Measurements from ENCODE around the gene RAB6D. TPM values are rescaled to one million over a fixed set of nuclear protein-coding genes. Genes with fewer than 3 reads are reported as not detected.
"Not testable (repeated sequence)": the region's sequence is repeated elsewhere in the genome, so short reads cannot be mapped to it uniquely, and the experiment has no call there.

RAB6D gene
- total RNA-seq (3.0 and 3.5 TPM in 2 replicates), polyA plus RNA-seq (1.3 and 1.5 TPM in 2 replicates)

- H3K79me2 ChIP-seq; H3K9me2 ChIP-seq (replicated peaks; ENCODE audit: insufficient read depth); H3K36me3 ChIP-seq (replicated peaks; ENCODE audit: insufficient read depth, low read depth); H4K20me1 ChIP-seq (ENCODE audit: insufficient read depth, poor library complexity, severe bottlenecking); H3K4me1 ChIP-seq (ENCODE audit: insufficient read depth); H3K9me3 ChIP-seq (ENCODE audit: low read depth): not testable (repeated sequence)
- Histone ChIP-seq H3K27me3 (peaks cover 28% of the 10 kb centered on the region), H3K4me3 (peak within 1 kb of the TSS; percentile 33), H2AFZ (peak within 1 kb of the TSS; percentile 26), H3K4me2 (peak within 1 kb of the TSS; percentile 82), H3K27ac (peak within 1 kb of the TSS; percentile 85)
- WGBS (ENCODE audit: low lambda C conversion rate, missing lambda C conversion rate): under 1% methylated on average over 38 of the region's 50 CpGs
- peak; percentile 26 for DNase-seq (ENCODE audit: low spot score)
These were observed at the start of gene RAB6D for GRCh38 chr2:131363703-131364186. Gene RAB6D, minus strand, starts transcription at chr2:131364168. Its CDS starts 448 bp downstream, at chr2:131363720.

DNA sequence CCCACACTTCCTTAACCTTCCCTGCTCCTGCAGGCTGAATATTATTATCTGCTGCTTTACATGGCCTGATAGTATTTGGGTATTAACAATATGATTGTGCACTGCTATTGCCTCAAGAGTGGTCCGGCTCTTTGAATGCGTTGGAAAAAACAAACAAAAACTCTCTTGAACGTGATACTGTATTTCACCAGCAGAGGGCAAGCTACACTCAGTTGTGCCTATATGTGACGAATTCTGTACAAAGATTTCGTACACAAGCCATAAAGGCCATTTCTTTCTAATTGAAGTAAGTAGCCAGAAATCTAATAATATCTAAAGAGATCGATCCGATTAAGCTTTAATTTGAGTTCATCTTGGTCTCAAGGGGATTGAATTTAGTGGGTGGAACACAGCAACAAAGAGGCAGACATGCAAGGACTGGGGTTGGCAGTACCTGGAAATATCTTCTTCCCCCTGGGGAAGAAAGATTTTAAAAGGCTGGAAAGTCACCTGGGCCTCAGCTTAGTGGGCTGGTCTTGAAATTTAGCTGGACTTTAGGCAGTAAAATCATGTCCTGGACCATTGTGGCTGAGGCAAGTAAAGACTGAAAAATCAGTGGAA, 49.3 kb upstream of the RAB6D start:
- 3% methylated on average over 7 of the region's 7 CpGs for WGBS (ENCODE audit: low lambda C conversion rate, missing lambda C conversion rate)
- H3K9me2 ChIP-seq (replicated peaks; ENCODE audit: insufficient read depth): no peaks in the 10 kb centered on the region
- H3K79me2 ChIP-seq: no peaks in the 10 kb centered on the region
- no peaks in the 10 kb centered on the region for H3K36me3 ChIP-seq (replicated peaks; ENCODE audit: insufficient read depth, low read depth)
- no peak overlapping the region for H3K4me2 ChIP-seq
- H3K27ac ChIP-seq: no peak overlapping the region
- H3K4me3 ChIP-seq: no peak overlapping the region
- peak; percentile 71 for DNase-seq (ENCODE audit: low spot score)
- TF ChIP-seq CTCF (IDR thresholded peaks at IDR 0.05; ENCODE audit: poor library complexity): peak; percentile 79
- no peak for TF ChIP-seq EZH2phosphoT487 (IDR thresholded peaks at IDR 0.05; ENCODE audit: low read depth, severe bottlenecking, unreplicated experiment)
- no peak for TF ChIP-seq EZH2 (IDR thresholded peaks at IDR 0.05; ENCODE audit: borderline replicate concordance)
- no peaks in the 10 kb centered on the region for H3K4me1 ChIP-seq (ENCODE audit: insufficient read depth)
- H3K9me3 ChIP-seq (ENCODE audit: low read depth): no peaks in the 10 kb centered on the region
- no peaks in the 10 kb centered on the region for H3K27me3 ChIP-seq
- H2AFZ ChIP-seq: peak overlapping the region; percentile 16
- H4K20me1 ChIP-seq (ENCODE audit: insufficient read depth, poor library complexity, severe bottlenecking): no peaks in the 10 kb centered on the region

GRCh38 chr2:131410173-131410572, 46.2 kb upstream of the RAB6D start:
- no peaks in the 10 kb centered on the region for H3K36me3 ChIP-seq (replicated peaks; ENCODE audit: insufficient read depth, low read depth)
- no peaks in the 10 kb centered on the region for H3K27me3 ChIP-seq
- H3K4me1 ChIP-seq (ENCODE audit: insufficient read depth): no peaks in the 10 kb centered on the region
- no peak for TF ChIP-seq EZH2phosphoT487 (IDR thresholded peaks at IDR 0.05; ENCODE audit: low read depth, severe bottlenecking, unreplicated experiment)
- no peak for TF ChIP-seq CTCF (IDR thresholded peaks at IDR 0.05; ENCODE audit: poor library complexity)
- no peak for TF ChIP-seq EZH2 (IDR thresholded peaks at IDR 0.05; ENCODE audit: borderline replicate concordance)
- H3K27ac ChIP-seq: no peak overlapping the region
- WGBS (ENCODE audit: low lambda C conversion rate, missing lambda C conversion rate): 88% methylated on average over 2 of the region's 2 CpGs
- no peak overlapping the region for H3K4me2 ChIP-seq
- no peaks in the 10 kb centered on the region for H3K9me3 ChIP-seq (ENCODE audit: low read depth)
- H3K4me3 ChIP-seq: no peak overlapping the region
- no peak overlapping the region for H2AFZ ChIP-seq
- no peaks in the 10 kb centered on the region for H3K9me2 ChIP-seq (replicated peaks; ENCODE audit: insufficient read depth)
- DNase-seq (ENCODE audit: low spot score): no peak
- H3K79me2 ChIP-seq: no peaks in the 10 kb centered on the region
- H4K20me1 ChIP-seq (ENCODE audit: insufficient read depth, poor library complexity, severe bottlenecking): no peaks in the 10 kb centered on the region

- no peak for TF ChIP-seq EZH2phosphoT487 (IDR thresholded peaks at IDR 0.05; ENCODE audit: low read depth, severe bottlenecking, unreplicated experiment)
- TF ChIP-seq EZH2 (IDR thresholded peaks at IDR 0.05; ENCODE audit: borderline replicate concordance): no peak
- no peak for TF ChIP-seq CTCF (IDR thresholded peaks at IDR 0.05; ENCODE audit: poor library complexity)
These were observed 44.8 kb upstream of the RAB6D start for GRCh38 chr2:131408778-131409177.

More at GRCh38 chr2:131408778-131409177, 44.8 kb upstream of the RAB6D start:
- no peaks in the 10 kb centered on the region for H3K27me3 ChIP-seq
- H2AFZ ChIP-seq: no peak overlapping the region
- H3K4me1 ChIP-seq (ENCODE audit: insufficient read depth): no peaks in the 10 kb centered on the region
- no peak for DNase-seq (ENCODE audit: low spot score)
- H3K27ac ChIP-seq: no peak overlapping the region
- H3K9me3 ChIP-seq (ENCODE audit: low read depth): no peaks in the 10 kb centered on the region
- no peaks in the 10 kb centered on the region for H3K79me2 ChIP-seq
- no peaks in the 10 kb centered on the region for H4K20me1 ChIP-seq (ENCODE audit: insufficient read depth, poor library complexity, severe bottlenecking)
- H3K9me2 ChIP-seq (replicated peaks; ENCODE audit: insufficient read depth): no peaks in the 10 kb centered on the region
- no peak overlapping the region for H3K4me3 ChIP-seq
- H3K36me3 ChIP-seq (replicated peaks; ENCODE audit: insufficient read depth, low read depth): no peaks in the 10 kb centered on the region
- H3K4me2 ChIP-seq: no peak overlapping the region
